GM04503 (cell line): ENCODE measurements around the gene IP6K1.
"Not testable (repeated sequence)": the region's sequence is repeated elsewhere in the genome, so short reads cannot be mapped to it uniquely, and the experiment has no call there.

Experiments used
- DNase-seq: peaks from one replicate; pipeline ENCODE4 v3.0.0-alpha.2; 2012; ENCODE audit warnings: low read depth

The IP6K1 gene

DNA sequence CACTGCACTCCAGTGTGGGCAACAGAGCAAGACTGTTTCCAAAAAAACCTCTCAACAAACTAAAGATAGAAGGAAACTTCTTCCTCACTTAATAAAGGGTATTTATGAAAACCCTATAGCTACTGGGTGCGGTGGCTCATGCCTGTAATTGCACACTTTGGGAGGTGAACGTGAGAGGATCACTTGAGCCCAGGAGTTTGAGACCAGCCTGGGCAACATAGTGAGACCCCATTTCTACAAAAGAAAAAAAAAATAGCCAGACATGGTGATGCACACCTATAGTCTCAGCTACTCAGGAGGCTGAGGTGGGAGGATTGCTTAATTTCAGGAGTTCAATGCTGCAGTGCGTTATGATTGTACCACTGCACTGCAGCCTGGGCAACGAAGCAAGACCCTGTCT lies 22.4 kb downstream of the IP6K1 start:
- DNase-seq, result no peak

GRCh38 chr3:49761661-49762060 lies 24.7 kb downstream of the IP6K1 start:
- no peak for DNase-seq

GRCh38 chr3:49759226-49759625 lies 27.1 kb downstream of the IP6K1 start:
- DNase-seq, result no peak

DNA sequence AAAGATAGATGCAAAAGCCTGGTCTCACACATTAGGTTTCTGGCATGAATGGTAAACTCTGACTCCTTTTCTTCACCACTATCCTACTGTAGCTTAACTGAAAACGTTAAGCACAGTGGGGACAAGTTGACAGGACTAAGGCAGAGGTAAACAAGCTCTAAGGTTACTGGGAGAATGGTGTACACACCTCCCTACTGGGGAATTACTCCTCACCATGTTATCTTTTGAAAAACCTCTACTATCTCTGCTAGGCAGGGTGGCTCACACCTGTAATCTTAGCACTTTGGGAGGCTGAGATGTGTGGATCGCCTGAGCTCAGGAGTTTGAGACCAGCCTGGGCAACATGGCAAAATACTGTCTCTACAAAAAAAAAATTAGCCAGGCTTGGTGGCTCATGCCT lies 29.1 kb downstream of the IP6K1 start:
- DNase-seq, result no peak

DNA sequence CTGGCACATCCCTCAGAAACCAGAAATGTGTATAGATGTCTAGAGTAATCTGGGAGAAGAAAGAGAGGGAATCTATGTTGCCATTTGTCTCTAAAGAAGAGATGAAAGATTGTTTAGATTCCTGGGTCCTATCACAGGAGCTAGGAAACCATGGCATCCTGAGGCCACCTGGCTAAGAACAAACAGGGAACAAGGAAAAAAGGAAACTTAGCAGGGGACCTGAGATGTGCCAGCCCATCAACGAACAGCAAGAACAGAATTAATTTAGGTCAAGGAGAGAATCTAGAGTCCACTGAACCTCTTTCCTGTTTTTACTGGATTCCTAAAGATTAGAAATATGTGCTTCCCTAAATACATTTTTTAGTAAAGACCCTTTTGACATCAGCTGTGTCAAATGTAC lies 30.3 kb downstream of the IP6K1 start:
- DNase-seq, result no peak

- no peak for DNase-seq
Observed at GRCh38 chr3:49754536-49754935, 31.8 kb downstream of the IP6K1 start.

GRCh38 chr3:49751501-49751900 lies 34.8 kb downstream of the IP6K1 start:
- no peak for DNase-seq

GRCh38 chr3:49750056-49750455 lies 36.3 kb downstream of the IP6K1 start:
- DNase-seq, result no peak

DNA sequence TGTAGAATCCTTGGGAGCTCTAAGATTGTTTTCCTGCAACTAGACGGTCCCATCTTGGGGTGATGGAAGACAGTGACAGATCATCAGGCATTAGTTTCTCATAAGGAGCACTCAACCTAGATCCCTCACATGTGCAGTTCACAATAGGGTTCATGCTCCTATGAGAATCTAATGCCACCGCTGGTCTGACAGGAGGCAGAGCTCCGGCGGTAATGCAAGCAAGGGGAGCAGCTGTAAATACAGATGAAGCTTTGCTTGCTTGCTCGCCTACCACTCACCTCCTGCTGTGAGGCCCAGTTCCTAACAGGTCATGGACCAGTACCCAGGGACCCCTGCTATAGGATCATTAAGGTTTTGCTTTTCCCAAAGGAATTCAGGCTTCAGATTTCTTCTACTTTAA lies 37.5 kb downstream of the IP6K1 start:
- DNase-seq, result not testable (repeated sequence)

GRCh38 chr3:49747792-49748480 lies 38.4 kb downstream of the IP6K1 start:
- peak; percentile 17 for DNase-seq

DNA sequence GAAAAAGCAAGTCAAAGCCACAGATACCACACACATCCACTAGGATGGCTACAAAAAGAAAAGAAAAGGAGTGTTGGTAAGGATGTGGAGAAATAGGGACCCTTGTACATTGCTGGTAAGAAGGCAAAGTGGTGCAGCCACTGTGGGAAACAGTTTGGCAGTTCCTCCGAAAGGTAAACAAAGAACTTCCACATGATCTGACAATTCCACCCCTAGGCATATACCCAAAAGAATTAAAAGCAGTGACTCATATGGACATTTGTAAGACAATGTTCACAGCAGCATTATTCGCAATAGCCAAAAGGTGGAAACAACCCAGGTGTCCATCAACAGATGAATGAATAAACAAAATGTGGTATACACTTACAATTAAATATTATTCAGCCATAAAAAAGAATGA lies 40.4 kb downstream of the IP6K1 start:
- DNase-seq, result no peak

DNA sequence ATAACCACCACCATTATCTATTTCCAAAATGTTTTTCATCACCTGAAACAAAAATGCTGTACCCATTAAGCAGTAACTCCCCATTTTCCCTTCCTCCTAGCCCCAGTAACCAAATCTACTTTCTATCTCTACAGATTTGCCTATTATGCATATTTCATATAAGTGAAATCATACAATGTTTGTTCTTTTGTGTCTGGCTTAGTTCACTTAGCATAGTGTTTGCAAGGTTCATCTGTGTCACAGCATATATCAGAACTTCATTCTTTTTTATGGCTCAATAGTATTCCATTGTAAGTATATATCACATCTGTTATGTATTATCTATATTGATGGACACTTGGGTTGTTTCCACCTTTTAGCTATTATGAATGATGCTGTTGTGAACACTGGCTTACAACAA lies 45.9 kb downstream of the IP6K1 start:
- no peak for DNase-seq

DNA sequence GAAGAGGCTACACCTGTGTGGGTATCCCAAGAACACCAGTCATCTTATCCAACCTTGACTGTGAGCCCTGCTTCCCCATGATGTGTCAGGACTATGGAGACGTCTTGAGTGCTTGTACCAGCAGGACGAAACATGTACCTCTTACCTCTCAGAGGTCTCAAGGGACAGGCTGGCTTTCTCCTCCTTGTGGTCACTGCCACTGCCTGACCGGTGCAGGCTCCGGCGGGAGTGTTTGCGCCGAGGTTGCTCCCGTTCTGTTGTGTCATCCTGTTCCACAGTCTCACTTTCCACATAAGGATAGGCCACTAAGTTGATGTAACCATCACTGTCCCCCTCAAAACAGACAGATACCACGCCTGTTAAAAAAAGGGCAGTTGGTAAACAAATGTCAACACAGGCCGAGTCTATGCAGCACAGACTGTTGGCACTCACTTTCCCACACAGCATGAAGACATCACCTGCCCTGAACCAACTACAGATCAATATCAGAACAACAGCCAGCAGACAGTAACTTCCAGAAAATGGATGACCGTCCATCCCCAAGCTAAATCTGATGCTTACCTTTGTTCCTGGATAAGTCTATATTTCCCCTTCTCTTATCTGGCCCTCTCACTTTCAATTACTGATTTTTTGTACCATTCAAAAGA lies 48.2 kb downstream of the IP6K1 start:
- no peak for DNase-seq

DNA sequence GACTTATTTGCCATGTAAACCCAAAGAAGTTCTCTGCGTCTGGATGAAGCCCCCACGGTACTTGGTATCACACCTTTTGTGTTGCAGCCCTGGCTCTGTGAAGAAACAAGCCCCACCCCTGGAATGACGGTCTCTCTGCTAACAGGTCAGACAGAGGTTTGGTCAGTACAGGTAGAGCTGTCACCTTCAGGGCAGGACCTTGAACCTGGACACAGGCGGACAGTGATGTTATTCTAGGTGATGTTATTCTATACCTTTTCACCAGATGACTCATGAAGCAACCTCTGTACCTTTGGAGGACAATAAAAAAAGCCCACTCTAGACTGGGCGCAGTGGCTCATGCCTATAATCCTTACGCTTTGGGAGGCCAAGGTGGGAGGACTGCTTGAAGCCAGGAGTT lies 51.6 kb downstream of the IP6K1 start:
- DNase-seq, result no peak

DNA sequence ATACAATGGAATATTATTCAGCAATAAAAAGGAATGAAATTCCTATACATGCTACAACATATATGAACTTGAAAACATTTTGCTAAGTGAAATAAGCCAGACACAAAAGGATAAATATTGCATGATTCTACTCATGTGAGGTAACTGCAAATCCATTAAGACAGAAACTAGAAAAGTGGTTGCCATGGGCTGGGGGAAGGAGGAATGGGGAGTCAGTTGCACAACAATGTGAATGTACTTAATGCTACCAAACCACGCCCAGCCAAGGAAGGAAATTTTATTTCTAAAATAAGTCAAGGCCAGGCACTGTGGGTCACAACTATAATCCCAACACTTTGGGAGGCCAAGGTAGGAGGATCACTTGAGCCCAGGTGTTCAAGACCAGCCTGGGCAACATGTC lies 52.8 kb downstream of the IP6K1 start:
- no peak for DNase-seq

DNA sequence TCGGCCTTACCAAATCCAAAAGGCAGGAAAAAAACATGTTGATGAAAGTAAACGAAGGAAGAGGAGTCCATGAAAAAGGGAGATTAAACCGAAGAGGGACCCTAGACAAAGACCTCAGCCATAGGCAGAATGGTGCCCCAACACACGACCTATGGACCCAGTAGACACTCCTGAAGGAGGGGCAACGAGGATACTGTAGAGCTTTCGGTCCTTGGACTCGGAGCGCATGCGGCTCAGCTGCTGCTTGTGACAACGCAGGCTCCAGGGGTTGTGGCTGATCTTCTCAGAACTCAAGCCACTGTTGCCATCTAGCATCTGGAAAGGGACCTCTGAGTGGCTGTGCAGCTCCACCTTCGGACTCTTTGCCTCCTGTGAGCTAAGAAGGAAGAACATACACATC lies 53.7 kb downstream of the IP6K1 start:
- no peak for DNase-seq

DNA sequence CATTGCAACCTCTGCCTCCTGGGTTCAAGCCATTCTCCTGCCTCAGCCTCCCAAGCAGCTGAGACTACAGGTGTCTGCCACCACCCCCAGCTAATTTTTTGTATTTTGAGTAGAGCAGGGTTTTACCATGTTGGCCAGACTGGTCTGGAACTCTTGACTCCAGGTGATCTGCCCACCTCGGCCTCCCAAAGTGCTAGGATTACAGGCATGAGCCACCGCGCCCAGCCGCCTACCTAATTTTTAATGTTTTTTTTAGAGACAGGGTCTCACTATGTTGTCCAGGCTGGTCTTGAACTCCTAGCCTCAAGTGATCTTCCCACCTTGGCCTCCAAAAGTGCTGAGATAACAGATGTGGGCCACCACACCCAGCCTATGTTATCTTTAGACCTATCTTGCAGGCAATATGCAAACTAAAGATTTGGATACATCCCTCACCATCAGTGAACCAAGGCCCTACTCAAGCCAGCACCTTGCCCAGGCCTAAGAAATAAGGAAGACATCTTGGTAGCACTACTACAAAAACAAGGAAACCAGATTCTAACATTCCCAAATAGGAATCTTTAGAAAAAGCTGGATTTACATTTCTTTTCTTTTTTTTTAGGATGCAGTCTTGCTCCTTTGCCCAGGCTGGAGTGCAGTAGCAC lies 56.3 kb downstream of the IP6K1 start:
- DNase-seq, result no peak

GRCh38 chr3:49727924-49728361 lies 58.4 kb downstream of the IP6K1 start:
- DNase-seq, result no peak

DNA sequence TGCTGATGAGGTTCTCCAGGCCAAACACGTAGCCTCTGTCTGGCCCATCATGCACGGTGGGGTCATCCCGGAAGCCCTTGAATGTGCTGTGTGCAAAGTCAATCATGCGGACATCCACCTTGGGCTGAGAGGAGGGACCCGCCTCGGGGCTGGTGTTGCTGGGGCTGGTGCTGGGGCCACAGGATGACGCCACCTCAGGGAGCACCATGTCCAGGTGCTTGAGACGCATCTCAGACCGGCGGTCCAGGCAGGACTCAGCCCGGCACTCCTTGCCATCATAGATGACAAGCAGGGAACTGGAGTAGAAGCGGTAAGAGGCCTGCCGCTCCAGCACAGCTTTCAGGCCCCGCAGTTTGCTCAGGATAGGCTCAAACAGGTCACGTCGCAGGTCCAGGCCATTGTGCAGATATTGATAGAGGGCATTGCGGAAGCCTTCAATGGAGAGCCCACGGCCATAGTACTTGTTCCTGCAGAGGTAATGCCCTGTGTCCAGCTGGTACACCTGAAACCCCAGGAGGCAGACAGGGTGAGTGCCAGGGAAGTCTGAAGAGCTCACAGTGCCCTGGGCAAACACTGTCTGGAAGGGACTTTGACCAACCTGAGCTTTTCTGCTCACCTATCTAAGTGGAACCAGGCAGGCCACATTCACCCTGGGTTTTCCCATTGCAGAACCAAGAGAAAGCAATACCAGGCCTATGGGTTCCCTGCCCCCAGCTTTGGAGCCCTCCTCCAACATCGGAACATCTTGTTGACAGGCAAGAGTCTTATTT lies 59.0 kb downstream of the IP6K1 start:
- no peak for DNase-seq

DNA sequence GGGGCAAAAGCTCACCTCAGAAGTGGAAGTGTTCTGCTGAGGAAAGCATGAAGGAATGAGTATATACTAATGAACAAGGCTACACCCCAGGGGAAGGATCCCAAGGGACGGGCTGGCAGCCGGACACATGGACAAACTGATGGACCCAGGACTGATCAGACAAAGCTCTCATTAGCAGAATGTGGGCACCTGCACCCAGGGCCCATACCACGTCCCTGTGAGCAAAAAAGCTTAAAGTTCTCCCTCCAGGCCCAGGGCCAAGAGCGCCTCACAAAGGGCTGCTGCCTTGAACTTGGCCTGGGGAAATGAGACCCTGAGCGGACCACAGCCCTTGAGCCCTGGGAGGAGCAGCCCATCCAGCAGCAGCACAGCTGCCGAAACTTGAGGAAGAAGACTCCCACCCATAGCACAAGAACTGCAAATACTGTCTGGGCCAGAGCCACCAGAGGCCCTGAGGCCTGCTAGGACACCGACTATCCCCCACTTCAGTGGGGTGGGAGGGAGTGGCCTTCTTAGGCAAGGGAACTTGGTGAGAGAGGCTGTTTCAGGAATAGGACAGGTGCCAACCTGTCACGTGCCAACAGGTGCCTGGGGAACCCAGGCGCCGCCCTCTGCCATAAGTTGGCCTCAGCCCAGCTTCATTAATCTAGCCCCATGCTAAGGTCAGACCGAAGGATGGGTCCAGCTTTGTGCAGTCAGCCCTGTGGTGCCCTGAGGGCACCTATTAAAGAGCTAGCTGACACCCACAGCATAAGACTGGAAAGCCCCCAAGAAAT lies 60.2 kb downstream of the IP6K1 start:
- no peak for DNase-seq

DNA sequence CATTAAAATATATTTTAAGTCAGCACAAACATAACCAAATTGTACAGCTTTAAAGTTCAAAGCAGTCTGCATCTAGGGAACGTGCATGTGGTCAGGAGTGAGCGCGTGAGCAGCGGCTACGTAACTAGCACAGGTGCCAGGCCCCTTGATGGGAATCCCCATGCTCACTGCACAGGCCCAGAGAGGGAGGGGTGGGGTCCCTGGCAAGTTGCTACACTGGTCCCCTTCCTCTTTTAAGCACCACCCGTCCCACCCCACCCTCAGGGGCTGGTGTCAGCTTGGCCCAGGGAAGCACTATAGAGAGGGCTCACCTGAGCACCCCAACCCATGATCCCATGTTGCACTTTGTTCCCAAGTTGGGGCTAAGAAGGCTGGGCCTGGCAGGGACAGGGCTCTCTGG lies 61.8 kb downstream of the IP6K1 start:
- no peak for DNase-seq
